ENCODE data around the gene CIDEA.

The CIDEA gene

DNA sequence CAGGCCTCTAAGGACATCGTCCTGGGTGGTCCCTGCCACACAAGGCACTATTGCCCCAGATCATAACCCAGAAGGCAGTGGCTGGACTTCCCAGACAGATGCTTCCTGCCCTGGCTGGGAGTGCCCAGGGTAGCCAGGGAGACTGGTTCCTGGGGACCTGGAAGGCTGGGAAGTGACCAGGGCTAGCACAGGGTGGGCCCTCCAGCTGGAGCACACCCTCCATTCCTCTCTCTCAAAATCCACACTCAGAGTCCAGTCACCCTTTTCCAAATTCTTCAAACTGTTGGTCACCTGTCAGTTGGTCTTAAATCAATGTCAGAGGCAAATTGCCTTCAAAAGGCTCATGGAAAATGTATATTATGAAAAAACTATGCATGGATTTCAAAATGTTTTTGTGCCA lies 42.3 kb downstream of the CIDEA start:
- Histone ChIP-seq H3K4me1 (no peaks in the 10 kb centered on the region), H3K9me3 (no peaks in the 10 kb centered on the region), H3K27me3 (no peaks in the 10 kb centered on the region), H3K4me3 (ENCODE audit: low read depth, low read length) (no peak overlapping the region), H3K36me3 (no peaks in the 10 kb centered on the region)
- TF ChIP-seq, protein P1, sequence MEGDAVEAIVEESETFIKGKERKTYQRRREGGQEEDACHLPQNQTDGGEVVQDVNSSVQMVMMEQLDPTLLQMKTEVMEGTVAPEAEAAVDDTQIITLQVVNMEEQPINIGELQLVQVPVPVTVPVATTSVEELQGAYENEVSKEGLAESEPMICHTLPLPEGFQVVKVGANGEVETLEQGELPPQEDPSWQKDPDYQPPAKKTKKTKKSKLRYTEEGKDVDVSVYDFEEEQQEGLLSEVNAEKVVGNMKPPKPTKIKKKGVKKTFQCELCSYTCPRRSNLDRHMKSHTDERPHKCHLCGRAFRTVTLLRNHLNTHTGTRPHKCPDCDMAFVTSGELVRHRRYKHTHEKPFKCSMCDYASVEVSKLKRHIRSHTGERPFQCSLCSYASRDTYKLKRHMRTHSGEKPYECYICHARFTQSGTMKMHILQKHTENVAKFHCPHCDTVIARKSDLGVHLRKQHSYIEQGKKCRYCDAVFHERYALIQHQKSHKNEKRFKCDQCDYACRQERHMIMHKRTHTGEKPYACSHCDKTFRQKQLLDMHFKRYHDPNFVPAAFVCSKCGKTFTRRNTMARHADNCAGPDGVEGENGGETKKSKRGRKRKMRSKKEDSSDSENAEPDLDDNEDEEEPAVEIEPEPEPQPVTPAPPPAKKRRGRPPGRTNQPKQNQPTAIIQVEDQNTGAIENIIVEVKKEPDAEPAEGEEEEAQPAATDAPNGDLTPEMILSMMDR (IDR thresholded peaks at IDR 0.05; ENCODE audit: low read depth, low read length), result no peak
- DNase-seq, result no peak

DNA sequence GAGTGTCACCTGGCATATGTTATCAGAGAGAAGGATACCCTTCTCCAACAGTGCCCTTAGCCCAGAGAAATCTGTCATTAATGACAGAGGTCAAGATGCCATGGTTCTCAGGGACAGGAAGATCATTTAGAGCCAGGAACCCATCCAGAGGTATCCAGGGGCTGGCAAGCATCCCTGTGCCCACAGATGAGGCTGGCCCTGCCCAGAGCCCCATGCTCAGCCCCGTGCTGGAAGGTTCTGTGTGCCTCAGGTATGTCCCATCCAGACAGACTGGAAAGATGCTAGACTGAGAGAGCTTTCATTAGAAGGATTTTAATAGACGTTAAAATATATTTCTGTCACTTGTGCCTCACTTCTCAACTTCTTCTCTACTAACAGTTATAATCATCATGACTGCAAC lies 45.7 kb downstream of the CIDEA start:
- H3K9me3 ChIP-seq, result no peaks in the 10 kb centered on the region
- no peaks in the 10 kb centered on the region for H3K36me3 ChIP-seq
- no peak overlapping the region for H3K4me3 ChIP-seq (ENCODE audit: low read depth, low read length)
- DNase-seq, result no peak
- no peaks in the 10 kb centered on the region for H3K27me3 ChIP-seq
- TF ChIP-seq, protein P1 (IDR thresholded peaks at IDR 0.05; ENCODE audit: low read depth, low read length), result no peak
- H3K4me1 ChIP-seq, result no peaks in the 10 kb centered on the region

DNA sequence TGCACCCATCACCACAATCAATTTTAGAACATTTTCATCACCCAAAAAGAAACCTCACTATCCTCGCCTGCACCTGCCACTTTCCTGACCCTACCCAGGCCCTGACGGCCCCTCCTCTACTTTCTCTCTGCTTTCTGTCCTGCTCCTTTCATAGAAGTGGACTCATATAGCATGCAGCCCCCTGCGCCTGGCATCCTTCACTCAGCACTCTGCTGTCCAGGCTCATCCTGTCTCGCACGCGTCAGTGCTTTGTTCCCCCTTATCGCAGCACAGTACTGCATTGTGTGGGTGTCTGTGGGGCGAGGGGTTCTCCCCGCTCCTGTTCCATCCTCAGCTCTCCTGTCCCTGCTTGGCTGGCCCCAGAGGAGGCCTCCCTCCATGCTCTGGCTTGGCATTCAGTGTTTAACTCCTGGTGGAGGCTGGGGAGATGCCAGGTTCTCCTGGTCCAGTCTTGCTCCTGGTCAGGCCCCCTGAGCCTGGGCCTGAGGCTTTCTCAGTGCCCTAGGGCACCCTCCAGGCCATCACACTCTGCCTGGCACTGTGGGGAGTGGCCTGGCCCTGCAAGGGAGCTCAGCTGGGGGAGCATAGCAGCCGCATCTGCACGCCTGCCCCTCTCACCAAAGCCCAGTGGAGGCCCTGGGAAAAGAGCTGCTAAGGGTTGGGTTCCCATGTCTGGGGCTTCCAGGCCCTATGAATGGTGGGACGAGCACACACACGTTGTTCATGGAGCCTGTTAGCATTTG lies 47.3 kb downstream of the CIDEA start:
- Histone ChIP-seq H3K36me3 (no peaks in the 10 kb centered on the region), H3K27me3 (no peaks in the 10 kb centered on the region), H3K4me3 (ENCODE audit: low read depth, low read length) (no peak overlapping the region), H3K4me1 (no peaks in the 10 kb centered on the region), H3K9me3 (no peaks in the 10 kb centered on the region)
- no peak for DNase-seq
- TF ChIP-seq, protein P1 (IDR thresholded peaks at IDR 0.05; ENCODE audit: low read depth, low read length), result no peak

DNA sequence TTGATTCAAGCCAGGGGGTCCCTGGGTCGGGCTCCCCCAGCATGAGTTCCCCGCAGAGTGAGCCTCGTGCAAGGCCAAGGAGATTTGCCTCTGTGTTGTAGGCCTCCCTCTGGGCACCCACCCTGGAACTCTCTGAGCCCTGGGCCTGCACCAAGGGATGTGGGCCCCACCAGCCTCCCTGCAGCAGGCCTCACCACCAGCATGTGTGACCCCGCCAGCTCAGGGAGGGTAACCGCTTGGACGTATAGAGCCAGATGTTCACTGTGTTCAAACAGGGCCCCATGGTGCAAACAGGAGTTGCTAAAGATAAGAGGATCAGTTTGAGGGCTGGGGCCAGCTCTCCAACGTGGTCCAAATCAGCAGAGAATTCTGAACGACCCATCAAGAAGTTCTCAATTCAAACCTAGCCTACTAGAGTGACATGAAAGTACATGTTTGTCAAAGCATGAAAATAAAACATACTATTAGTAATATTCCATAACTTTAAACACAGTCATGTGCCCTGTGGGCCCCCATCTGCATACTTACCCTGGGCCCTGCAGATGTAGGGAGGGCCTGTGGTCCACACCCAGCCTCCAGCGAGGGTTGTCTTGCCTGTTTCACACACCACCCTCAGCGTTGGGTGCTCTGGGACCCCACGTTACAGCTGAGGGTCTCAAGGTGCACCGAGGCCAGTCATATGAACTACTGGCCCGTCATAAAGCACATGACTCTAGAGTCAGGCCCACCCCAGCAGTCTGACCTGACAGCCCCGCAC lies 48.4 kb downstream of the CIDEA start:
- Histone ChIP-seq H3K36me3 (no peaks in the 10 kb centered on the region), H3K9me3 (no peaks in the 10 kb centered on the region), H3K4me1 (no peaks in the 10 kb centered on the region), H3K27me3 (no peaks in the 10 kb centered on the region), H3K4me3 (ENCODE audit: low read depth, low read length) (no peak overlapping the region)
- no peak for DNase-seq
- TF ChIP-seq, protein P1 (IDR thresholded peaks at IDR 0.05; ENCODE audit: low read depth, low read length), result no peak

DNA sequence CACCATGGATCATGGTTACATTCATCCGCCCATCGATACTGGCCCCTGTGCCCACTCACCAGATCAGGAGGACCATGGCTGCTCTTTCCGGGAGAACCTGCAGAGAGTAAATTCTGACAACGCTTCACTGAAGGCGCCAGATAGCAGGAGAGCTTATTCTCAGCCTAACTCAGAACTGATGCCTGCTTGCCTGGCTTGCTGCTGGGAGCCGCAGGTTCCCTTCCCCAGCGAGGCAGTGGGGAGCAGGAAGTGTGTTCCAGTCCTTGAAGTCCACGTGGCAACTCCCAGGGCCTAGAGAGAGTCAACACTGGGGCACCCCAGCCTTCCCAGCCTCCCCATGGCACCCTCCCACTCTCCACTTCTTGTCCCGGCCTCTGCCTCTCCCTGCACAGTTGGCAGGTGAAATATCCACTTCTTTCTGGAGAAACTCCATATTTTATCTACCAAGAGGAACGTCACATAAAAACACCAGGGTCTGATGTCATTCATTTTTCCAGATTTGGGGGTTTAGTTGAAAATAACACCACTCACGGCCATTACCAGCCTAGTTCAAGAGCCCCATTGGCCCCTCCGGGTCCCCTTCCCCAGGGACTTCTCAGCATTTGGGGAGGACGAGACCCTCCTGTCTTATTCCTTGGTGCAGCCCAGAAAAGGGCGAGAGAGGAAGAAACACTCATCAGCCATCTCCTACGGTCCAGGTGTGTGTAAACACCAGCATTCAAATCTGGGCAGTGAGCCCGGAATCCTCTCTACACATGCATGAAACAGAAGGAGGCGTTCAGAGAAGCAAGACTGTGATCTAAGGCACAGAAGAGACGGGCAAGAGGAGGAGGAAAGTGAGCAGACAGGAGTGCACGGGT lies 50.4 kb downstream of the CIDEA start:
- TF ChIP-seq, protein P1 (IDR thresholded peaks at IDR 0.05; ENCODE audit: low read depth, low read length), result no peak
- no peaks in the 10 kb centered on the region for H3K9me3 ChIP-seq
- no peaks in the 10 kb centered on the region for H3K36me3 ChIP-seq
- no peaks in the 10 kb centered on the region for H3K27me3 ChIP-seq
- no peak for DNase-seq
- H3K4me3 ChIP-seq (ENCODE audit: low read depth, low read length), result no peak overlapping the region
- H3K4me1 ChIP-seq, result no peaks in the 10 kb centered on the region

All from BE2C (cell line).